Ascending aorta (tissue), 2 donors: ENCODE results near the gene RHAG. TPM values are rescaled to one million over a fixed set of nuclear protein-coding genes. Genes with fewer than 3 reads are reported as not detected.
"Not testable (repeated sequence)": the region's sequence is repeated elsewhere in the genome, so short reads cannot be mapped to it uniquely, and the experiment has no call there.

Source experiments
- DNase-seq, 2 donors: peaks; one replicate each; pipeline ENCODE4 v3.0.0-alpha.2; 2019; ENCODE audit warnings: low spot score in 2 of 2
- H3K27ac ChIP-seq, 2 donors: fragments of 200-600 bp; sonication (generic); one replicate each; pipeline ENCODE4 v1.5.1; 2016 to 2017; ENCODE audit warnings: mild to moderate bottlenecking in 1 of 2
- H3K27me3 ChIP-seq: fragments of 200-600 bp; sonication (generic); one replicate; pipeline ENCODE4 v1.5.1; 2017
- H3K36me3 ChIP-seq, 2 donors: fragments of 200-600 bp; sonication (generic); one replicate each; pipeline ENCODE4 v1.5.1; 2016
- H3K4me1 ChIP-seq, 2 donors: fragments of 200-600 bp; sonication (generic); one replicate each; pipeline ENCODE4 v1.5.1; 2016 to 2017; ENCODE audit warnings: mild to moderate bottlenecking in 1 of 2
- H3K4me3 ChIP-seq, 2 donors: fragments of 200-600 bp; sonication (generic); one replicate each; pipeline ENCODE4 v1.5.1; 2016 to 2017; ENCODE audit warnings: mild to moderate bottlenecking in 1 of 2
- H3K9me3 ChIP-seq, 2 donors: fragments of 200-600 bp; sonication (generic); one replicate each; pipeline ENCODE4 v1.5.1; 2016
- CTCF ChIP-seq, 3 experiments: fragments of 200-600 bp in 2 of 3; fragments of 450-650 bp in 1 of 3; sonication (generic) in 2 of 3; IDR thresholded peaks; one replicate each; pipeline ENCODE4 v1.5.1; 2016 to 2019; ENCODE audit warnings: antibody characterized with exemption in 3 of 3, mild to moderate bottlenecking in 1 of 3, moderate library complexity in 1 of 3
- intact Hi-C: fragments of 100-400 bp; cut with DNase I; formaldehyde crosslinking; loops from one replicate; pipeline ENCODE4 v1.15.1; 2023
- total RNA-seq: library from RNA; depleted of rRNA; stranded (reverse); fragments of >200 nt; gene quantifications from one replicate; pipeline ENCODE4 v1.1.0, GENCODE V29; 2016

The RHAG gene
- total RNA-seq, 1 donor from 2014 or later: not detected

DNA sequence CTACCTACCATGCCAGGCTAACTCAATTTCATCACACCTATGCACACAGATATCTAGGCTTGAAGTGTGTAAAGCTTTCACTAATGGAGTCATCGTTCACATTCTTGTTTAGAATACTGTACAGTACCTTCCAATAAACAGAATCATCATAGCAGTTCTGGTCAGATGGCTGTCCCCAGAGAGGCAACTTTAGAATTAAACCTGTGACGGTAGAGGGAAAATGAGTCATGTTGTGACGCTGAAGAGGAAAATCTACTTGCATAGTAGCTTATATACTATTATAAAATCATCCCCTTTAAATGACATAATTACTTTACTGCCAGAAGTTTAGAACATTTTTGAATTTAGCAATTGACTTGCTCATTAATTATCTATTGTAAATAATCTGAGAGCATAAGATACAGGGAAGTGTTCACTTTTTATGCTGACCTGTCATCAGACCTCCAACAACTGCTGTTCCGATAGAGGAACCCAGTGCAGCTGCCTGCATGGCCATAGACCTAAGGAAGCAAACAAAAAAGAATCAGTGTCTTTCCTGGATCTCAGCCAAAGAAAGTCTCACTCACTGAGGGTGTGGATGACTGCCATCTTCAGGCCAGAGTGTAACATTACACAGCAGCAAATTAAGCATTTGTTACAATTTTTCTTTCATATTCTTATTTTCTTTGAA lies 29.8 kb downstream of the RHAG start:
- no peaks in the 10 kb centered on the region for H3K36me3 ChIP-seq
- no peaks in the 10 kb centered on the region for H3K9me3 ChIP-seq
- H3K4me3 ChIP-seq: no peak overlapping the region
- no peak for DNase-seq
- TF ChIP-seq CTCF (IDR thresholded peaks at IDR 0.05): peak; percentile 15 to 64 (median 54)
- intact Hi-C loops: loop anchor here (5.0 kb wide), 1 partner anchor 75 kb away; no protein-coding TSS in a partner anchor
- no peaks in the 10 kb centered on the region for H3K27me3 ChIP-seq
- H3K4me1 ChIP-seq: no peaks in the 10 kb centered on the region
- no peak overlapping the region for H3K27ac ChIP-seq

DNA sequence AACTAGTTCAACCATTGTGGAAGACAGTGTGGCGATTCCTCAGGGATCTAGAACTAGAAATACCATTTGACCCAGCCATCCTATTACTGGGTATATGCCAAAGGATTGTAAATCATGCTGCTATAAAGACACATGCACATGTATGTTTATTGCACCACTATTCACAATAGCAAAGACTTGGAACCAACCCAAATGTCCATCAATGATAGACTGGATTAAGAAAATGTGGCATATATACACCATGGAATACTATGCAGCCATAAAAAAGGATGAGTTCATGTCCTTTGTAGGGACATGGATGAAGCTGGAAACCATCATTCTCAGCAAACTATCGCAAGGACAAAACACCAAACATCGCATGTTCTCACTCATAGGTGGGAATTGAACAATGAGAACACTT lies 32.6 kb downstream of the RHAG start:
- H3K27ac ChIP-seq, H3K36me3 ChIP-seq, H3K27me3 ChIP-seq, H3K9me3 ChIP-seq, H3K4me3 ChIP-seq, DNase-seq, H3K4me1 ChIP-seq, intact Hi-C loops: not testable (repeated sequence)

DNA sequence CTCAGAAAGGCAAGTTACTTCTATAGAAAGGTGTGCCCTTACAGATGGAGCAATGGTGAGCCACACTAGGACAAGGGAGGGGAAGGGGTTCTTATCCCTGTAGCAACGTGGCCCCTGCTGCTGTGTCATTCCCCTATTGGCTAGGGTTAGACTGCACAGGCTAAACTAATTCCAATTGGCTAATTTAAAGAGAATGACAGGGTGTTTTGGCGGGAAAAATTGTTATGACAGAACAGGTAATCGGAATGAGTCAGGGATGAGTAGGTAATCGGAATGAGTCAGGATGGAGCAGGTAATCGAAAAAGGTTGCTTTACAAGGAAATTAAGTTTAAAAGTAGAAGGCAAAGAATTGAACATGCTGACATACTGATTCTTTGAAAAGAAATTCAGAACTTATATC lies 49.4 kb downstream of the RHAG start:
- H3K27me3 ChIP-seq, H3K4me3 ChIP-seq, H3K9me3 ChIP-seq, DNase-seq, intact Hi-C loops, H3K36me3 ChIP-seq, H3K4me1 ChIP-seq, H3K27ac ChIP-seq: not testable (repeated sequence)

- Histone ChIP-seq H3K27ac (no peak overlapping the region), H3K36me3 (no peaks in the 10 kb centered on the region), H3K9me3 (no peaks in the 10 kb centered on the region), H3K4me3 (no peak overlapping the region), H3K4me1 (no peaks in the 10 kb centered on the region), H3K27me3 (no peaks in the 10 kb centered on the region)
- intact Hi-C loops: no loop called here
- no peak for TF ChIP-seq CTCF (IDR thresholded peaks at IDR 0.05)
- DNase-seq: no peak
These were observed 54.1 kb downstream of the RHAG start for GRCh38 chr6:49582529-49582928.

GRCh38 chr6:49579649-49580048 lies 57.0 kb downstream of the RHAG start:
- no peak for TF ChIP-seq CTCF (IDR thresholded peaks at IDR 0.05)
- H3K4me3 ChIP-seq: no peak overlapping the region
- intact Hi-C loops: no loop called here
- no peaks in the 10 kb centered on the region for H3K27me3 ChIP-seq
- no peaks in the 10 kb centered on the region for H3K9me3 ChIP-seq
- no peaks in the 10 kb centered on the region for H3K4me1 ChIP-seq
- DNase-seq: no peak
- no peaks in the 10 kb centered on the region for H3K36me3 ChIP-seq
- H3K27ac ChIP-seq: no peak overlapping the region

DNA sequence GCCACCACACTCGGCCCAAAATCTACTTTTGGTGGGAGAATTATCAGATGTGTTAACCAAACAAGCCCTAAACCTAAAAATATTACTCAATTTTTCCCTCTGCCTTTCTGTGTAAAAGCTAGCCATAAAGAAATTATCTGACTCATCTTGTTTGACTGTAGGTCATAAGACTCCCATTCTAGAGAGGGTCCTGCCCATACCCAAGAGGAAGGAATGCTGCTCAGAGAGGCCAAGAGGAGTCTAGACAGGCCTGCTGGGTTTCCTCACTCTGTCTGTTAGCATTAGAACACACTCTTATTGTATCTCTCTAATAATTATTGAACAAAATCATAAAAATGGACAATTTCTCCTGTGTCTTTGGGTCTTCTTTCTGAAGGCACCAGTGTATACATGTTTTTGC lies 60.0 kb downstream of the RHAG start:
- Histone ChIP-seq H3K9me3 (no peaks in the 10 kb centered on the region), H3K27me3 (no peaks in the 10 kb centered on the region), H3K4me1 (no peaks in the 10 kb centered on the region), H3K27ac (no peak overlapping the region), H3K36me3 (no peaks in the 10 kb centered on the region), H3K4me3 (no peak overlapping the region)
- TF ChIP-seq CTCF (IDR thresholded peaks at IDR 0.05): no peak
- intact Hi-C loops: no loop called here
- DNase-seq: no peak
